ENCODE results near the gene VPS26B.

- TF ChIP-seq CTCF (IDR thresholded peaks at IDR 0.05) (peak in 1 of 4 experiments; percentile 6), POLR2A (IDR thresholded peaks at IDR 0.05) (no peak)
These were observed 52.1 kb downstream of the VPS26B start for GRCh38 chr11:134276396-134277182.

All from sigmoid colon (tissue), 3 donors.